Endothelial cell of hepatic sinusoid (primary cell): ENCODE measurements around the gene RASIP1.

Source experiments
- in situ Hi-C: cut with HindIII; loops from 2 replicates; pipeline ENCODE4 v1.10.0; 2017; ENCODE audit warnings: low sequenced_read_pairs

The RASIP1 gene

DNA sequence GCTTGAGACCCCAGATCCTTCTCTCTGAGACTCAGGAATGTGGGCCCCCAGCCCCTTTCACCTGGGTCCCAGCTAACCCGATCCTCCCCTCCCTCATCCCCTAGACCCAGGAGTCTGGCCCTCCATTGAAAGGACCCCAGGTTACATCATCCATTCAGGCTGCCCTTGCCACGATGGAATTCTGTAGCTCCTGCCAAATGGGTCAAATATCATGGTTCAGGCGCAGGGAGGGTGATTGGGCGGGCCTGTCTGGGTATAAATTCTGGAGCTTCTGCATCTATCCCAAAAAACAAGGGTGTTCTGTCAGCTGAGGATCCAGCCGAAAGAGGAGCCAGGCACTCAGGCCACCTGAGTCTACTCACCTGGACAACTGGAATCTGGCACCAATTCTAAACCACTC, 15.4 kb upstream of the RASIP1 start:
- in situ Hi-C loops: no loop called here

DNA sequence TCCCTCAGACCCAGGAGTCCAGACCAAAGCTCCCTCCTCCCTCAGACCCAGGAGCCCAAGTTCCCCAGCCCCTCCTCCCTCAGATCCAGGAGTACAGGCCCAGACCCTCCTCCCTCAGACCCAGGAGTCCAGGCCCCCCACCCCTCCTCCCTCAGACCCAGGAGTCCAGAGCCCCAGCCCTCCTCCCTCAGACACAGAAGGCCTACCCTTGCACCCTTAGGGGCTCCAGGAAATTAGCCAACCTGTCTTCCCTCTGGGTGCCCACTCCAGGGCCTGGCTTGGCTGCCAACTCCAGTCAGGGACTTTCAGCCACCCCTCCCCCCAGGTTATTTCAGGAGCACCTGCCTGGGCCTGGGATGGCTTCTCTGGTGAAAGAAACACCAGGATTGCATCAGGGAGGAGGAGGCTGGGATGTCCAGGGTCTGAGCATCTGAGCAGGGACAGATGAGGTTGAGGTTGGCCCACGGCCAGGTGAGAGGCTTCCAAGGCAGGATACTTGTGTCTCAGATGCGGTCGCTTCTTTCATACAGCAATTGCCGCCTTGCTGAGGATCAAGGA, 14.8 kb upstream of the RASIP1 start, which contains the start of gene FGF21:
Gene FGF21 (plus strand): TSS at position 441 of the 558 bp plus-strand sequence. CDS start 713 bp downstream, outside the sequence.
- in situ Hi-C loops: no loop called here

DNA sequence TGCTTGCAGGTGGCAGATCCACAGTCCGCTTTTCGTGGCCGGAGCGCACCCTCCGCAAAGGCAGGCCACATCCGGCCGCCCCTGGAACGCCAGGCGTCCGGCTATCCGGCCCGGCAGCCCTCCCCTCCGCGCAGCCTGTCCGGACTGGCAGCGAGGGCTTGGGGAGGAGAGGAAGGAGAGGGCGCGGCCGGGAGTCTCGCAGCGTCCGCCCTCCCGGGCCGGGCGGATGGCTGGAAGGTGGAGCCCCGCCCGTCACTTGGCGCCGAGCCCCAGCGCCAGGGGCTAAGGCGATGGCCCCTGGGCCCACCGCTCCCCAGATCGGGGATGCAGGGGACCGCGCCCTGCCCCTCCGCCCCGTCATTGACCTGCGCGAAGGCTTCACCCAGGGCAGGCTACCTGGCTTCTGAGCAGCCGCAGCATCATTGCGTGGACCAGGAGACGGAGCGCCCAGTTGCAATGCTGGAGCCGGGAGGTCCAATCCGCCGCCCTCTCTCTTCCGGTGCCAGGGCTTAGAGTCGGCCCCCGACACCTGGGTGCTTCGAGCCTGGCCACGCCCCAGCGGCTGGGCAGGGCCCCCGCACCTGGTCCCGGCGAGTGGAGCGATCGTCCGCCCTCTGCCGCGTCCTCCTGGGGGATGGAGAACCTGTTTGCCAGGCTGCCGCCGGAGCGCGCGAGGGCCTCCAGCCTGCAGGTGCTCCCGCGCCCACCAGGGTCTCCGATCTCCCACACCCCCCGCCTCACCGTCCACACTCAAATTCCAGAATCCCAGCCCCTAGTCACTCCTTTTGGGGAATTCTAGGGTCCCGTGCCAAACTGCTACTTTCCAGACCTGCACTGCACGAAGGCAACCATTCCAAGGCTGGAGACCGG, 12.3 kb upstream of the RASIP1 start, which contains the start of gene FUT1:
Gene FUT1 (minus strand): TSS at position 146 of the 870 bp plus-strand sequence. CDS start 1,360 bp downstream, outside the sequence.
- in situ Hi-C loops: no loop called here

DNA sequence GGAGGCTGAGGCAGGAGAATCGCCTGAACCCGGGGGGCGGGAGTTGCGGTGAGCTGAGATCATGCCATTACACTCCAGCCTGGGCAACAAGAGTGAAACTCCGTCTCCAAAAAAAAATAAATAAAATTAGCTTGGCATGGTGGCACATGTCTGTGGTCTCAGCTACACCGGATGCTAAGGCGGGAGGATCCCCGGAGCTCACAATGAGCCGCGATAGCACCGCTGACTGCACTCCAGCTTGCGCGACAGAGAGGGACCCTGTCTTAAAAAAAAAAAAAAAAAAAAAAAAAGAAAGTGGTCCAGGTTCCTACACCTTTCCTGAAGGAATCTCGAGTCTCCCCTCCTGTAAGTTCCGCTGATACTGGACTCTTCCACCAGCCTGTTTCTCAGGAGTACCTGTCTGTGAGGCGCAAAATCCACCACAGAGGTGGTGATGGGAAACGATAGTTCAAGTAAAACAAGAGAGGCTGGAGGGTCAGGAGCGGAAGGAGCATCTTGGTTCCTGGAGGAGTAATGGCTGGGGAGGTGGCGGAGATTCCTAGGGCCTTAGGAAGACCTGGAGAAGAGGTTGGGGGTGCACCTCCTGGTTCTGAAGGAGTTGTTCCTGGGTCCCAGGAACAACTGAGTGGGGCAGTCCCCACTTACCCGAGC, 11.6 kb upstream of the RASIP1 start:
- in situ Hi-C loops: no loop called here

DNA sequence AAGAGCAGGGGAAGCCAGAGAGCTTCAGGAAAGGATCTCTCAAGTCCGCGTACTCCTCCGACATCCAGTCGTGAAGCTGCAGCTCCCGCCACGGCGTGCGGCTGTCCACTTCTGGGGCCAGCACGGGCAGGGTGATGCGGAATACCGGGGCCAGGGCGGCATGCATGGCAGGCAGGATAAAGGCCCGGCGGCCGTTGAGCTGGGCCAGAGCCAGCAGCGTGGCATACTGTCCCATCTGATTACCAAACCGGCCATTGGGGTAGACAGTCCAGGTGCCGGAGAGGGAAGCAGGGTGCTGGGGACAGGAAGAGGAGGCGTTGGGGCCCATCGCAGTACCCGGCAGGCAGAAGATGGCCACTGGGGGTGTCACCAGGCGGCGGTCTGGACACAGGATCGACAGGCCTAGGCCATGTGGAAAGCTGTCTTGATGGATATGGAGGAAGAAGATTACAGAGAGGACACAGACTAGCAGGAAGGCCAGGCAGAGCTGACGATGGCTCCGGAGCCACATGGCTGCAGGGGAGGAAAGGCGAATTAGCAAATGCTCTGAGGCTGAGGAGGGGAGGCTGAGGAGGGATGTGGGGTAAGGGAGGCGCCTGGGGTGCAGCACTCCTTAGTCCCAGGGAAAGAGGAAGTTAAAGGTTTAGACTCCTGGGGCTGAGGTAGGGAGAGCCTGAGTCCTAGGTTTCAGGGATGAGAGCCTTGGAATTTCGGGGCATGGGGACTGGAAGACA, 10.5 kb upstream of the RASIP1 start:
- in situ Hi-C loops: no loop called here

DNA sequence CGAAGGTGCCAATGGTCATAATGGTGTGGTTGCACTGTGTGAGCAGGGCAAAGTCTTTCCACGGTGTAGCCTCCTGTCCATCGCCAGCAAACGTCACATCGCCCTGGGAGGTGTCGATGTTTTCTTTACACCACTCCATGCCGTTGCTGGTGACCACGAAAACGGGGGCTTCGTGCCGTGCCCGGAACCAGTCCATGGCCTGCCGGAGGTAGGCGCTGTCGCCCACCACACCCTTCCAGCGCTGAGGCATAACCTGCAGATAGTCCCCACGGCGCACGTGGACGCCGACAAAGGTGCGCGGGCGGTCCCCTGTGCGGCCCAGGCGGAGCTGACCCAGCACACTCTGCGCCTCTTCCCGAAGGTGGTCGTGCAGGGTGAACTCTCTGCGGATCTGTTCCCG, 9.9 kb upstream of the RASIP1 start:
- in situ Hi-C loops: no loop called here

DNA sequence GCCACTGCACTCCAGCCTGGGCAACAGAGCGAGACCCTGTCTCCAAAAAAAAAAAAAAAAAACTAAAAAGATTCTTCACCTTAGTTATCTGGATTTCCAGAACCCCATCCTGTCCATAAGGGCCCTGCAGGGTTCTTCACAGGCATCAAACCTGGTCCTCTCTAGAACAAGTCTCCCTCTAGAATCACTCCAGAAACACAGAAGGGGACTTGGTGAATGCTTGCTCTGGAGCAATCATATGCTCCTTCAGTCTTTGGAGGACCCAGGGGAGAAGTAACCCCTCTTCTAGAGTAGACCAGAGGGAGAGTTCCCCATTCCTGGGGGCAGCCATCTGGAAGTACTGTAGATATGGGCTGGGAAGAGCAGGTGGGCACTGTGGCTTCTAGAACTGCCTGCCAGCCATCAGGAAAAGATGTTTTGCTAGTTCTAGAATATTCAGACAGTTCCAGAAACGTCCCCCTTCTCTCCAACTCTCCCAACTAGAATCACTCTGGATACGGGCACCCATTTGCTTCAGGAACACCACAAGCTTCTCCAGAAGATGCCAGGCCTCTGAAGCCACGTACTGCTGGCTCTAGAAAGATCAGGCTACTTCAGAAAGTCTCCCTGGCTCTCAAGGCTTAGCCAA, 9.3 kb upstream of the RASIP1 start:
- in situ Hi-C loops: no loop called here

DNA sequence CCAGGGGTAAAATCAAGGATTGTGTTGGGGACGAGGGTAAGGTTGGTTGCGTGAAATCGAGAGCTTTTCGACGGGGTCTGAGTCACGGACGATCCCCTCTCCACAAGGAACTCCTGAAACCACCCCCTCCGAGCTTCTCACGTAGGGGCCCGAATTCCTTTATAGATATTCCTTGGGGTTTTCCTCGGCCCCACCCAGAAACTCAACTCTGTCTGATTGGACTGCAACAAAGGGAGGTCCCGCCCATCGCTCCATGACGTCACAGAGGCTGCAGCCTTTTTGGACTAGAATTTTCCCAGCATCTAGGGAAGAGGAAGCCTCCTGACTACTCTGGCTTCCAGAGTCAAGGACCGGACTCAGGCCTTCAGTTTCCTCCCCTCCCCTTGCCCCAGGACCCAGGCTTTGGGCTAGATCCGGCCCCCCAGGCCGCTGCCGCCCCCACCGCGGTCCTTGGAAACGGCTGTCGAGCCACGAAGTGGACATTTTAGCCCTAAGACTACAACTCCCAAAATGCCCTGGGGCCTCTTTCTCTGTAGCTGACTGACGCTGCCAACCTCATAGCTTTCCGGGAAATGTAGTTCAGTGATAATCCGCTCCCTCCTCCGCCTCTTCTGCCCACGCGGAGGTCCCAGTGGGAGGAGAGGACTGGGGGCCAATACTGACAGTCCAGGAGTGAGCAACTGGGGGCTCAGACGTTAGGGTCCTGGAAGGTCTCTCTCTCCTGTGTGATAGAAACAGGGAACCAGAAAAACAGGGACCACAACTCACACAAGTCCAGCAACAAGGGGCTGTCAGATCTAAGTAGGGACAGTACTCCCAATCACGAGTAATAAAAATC, 6.5 kb upstream of the RASIP1 start, which contains the start of gene IZUMO1:
Gene IZUMO1 (minus strand): TSS at position 172 of the 838 bp plus-strand sequence. CDS start 1,050 bp downstream, outside the sequence.
- in situ Hi-C loops: no loop called here

DNA sequence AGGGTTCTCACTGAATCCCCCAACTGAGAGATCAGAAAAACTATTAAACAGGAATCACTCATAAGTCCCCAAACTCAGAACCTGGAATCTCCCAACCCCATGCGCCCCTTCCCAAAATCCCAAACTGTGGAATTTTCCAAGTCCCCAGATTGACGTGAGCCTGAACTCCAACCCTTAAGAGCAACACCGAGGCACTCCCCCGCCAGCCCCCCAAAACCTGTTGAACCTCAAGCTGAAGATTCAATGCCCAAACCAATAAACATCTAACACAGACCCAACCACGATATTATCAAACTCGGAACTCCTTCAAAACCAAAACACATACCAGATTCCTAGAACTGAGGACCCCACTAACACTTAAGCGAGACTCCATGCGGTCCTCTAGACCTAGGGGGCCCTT, 5.7 kb upstream of the RASIP1 start:
- in situ Hi-C loops: no loop called here

DNA sequence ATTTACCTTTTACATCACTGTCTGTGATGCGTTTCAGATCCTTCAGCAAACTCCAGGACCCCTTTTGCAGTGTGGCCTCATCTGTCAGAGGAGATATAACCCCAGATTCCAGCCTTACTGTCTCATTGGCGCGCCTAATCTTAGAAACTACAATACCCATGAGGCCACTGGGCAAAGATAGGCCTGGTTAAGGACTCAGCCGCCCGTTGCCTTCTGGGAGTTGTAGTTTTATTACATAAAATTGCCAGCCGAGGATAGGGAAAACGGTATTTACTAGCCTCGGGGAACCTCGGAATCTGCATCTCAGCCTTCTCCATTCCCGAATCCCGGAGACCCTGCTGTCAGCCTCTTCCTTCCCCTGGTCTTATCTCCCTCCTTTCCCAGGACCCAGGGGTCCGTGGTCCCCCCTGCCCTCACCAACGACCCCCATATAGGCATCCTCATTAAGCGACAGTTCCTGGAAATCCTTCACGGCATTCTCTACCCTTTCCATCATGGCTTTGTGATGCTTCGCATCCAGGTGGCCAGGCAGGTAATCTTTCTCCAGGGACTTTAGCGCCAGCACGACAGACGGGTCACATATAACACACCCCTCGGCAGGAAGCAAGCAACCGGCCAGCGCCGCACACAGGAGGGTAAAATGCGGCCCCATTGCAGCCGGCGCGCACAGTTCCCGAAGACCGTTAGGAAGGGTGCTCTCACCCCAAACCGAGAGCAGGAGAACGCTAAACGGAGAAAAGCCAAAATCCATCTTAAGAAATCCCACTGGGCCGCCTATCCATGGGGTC, 5.0 kb upstream of the RASIP1 start:
- in situ Hi-C loops: no loop called here

DNA sequence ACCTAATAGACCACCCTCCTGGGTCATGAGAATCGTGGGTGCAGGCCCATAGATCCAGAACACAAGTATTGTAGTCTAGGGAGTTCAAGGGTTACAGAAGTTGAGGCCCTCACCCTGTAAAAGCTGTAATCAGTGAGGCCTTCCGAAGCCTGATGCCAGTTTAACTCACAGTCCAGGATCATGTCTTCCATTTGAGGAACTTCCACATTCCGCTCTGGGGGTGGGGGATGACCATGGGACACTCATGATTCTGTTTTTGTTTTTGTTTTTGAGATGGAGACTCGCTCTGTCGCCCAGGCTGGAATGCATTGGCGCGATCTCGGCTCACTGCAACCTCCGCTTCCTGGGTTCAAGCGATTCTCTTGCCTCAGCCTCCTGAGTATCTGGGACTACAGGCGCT, 1.7 kb upstream of the RASIP1 start:
- in situ Hi-C loops: no loop called here

DNA sequence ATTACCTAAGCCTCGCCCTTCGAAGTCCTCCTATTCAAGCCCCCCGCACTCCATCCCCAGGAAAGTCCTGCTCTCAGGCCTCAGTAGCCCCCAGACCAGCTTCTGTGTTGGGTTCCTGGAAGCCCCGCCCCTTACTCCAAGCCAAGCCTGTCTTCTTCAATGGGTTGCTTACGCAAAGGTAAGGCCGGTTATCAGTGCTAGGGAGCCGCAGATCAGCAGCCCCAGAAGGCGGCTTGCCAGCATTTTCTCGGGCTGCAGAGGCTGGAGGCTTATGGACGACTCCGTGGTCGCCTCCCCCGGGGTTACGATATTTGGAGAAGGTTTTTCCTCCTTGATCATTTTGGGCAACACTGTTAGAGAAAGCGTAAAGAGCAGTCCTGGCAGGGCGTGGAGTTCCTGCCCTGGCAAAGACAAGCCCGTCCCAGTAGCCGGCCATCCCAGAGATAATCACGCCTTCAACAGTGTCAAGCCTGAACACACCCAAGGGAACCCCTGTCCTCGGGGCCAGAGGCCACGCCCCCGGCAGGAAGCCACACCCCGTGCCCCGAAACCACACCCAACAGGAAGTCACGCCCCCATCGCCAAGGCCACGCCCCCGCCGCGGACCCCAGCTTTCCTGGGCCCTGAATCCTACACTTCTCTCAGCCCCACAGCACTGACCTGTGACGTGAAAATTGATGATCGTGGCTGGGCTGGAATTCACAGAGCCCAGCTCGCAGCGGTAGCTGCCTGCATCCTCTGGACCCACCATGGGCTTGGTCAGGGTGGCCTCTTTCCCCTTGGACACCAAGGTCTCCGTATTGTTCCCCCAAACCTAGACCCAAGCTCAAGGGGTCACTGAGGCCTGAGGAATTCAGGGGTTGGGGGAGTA, 954 bp upstream of the RASIP1 start:
- in situ Hi-C loops: no loop called here

DNA sequence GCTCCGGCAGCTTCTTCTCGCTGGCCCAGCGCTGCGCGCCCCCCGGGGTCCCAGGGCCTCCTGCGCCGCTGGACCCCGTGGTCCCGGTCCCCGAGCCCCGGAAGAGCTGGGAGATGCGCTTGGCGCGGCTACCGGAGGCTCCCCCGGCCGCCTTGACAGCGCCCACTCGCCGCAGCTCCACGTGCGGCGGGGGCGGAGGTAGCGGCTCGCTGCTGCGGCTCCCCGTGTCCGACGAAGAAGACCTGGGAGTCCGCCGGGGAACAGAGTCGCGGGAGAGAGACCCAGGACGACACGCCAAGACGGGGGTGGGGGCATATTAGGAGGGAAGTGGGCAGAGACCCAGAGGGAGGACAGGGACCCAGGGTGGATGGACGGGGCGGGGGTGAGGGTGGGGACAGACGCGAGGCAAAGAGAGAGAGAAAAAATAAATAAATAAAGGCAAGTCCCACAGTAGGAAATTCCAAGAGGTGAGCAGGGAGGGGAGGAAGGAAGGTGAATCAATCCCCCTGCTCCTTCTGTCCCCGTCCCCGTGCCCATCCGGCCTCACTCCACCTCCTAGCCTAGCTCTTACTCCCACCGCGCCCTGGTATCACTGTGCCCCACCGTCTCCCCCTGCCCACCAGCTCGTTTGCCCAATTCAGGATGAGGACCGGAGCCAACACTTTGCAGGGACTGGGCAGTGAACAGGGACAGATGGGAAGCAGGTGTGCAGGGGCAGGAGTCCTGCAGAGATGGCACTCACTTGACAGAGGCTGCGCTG, 826 bp downstream of the RASIP1 start:
- in situ Hi-C loops: no loop called here

DNA sequence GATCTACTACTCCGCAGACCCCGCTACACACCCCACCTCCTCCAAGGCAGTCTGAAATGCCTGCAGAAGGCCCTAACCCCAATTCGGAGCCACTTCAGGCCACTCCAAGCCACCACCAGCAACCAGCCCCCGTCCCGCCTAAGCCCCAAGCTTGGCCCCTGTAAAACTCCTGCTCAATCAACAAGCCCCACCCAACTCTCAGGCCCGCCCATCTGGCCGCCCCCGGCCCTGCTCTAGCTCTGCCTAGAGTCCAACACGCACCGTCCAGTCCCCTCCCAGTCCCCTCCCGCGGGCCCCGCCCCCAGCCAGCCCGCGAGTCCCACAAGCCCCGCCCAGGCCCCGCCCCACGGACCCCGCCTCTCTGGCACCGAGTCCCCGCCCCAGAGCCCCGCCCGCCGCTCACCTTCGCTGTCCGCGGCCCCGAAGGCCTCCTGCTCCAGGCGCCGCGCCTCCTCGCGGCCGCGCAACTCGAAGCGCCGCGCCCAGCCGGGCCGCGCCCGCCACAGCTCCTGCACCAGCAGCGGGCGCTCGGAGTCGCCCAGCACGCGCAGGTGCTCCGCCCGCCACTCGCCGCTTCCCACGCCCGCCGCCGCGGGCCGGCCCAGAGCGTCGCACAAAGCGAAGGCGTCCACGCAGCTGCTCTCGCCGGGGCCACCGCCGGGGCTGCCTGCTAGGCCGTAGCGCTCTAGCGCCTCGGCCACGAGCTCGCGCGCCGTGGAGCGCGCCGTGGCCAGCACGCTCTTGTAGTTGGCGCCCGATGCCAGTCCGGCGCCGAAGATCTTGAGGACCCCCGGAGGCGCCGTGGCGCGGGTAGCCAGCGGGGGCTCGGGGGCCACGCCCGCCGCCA, 1.6 kb downstream of the RASIP1 start:
- in situ Hi-C loops: no loop called here

DNA sequence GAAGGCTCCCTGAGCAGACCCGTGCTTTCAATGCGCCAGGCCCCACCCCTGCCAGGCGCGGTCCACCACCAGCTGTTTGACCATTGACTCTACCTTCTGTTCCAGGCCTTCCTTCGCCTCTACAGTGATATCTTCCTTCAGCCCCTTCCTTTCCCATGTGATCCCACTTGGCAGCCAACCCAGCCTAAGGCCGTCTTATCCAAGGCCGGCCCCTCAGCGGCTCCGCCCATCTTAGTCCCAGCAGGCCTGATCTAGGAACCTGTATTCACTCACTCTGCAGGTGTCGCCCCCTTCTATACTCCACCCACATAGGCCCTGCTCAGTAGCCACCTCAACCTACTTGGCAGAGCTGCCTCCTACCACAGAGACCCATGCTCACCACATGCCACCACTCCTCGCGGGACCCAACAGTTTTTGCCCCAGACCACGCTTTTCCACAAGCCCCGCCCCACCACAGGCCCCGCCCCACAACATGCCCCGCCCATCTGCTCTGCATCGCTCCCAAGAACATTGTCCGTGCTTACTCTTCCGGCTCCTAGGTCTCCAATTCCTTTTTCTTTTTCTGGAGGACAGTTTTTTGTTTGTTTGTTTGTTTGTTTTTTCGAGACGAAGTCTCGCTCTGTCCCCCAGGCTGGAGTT, 2.9 kb downstream of the RASIP1 start:
- in situ Hi-C loops: no loop called here
